Measurements from ENCODE around the gene RIPK1.

The RIPK1 gene

GRCh38 chr6:3033652-3034051 lies 34.6 kb upstream of the RIPK1 start:
- no peak for TF ChIP-seq ESRRG (CRISPR knock-in tag; IDR thresholded peaks at IDR 0.05)
- TF ChIP-seq TSHZ2 (CRISPR knock-in tag; IDR thresholded peaks at IDR 0.05), result no peak
- TF ChIP-seq ARNTL (CRISPR knock-in tag; IDR thresholded peaks at IDR 0.05; ENCODE audit: borderline replicate concordance, low read depth), result no peak
- TF ChIP-seq PPARA (CRISPR knock-in tag; IDR thresholded peaks at IDR 0.05; ENCODE audit: borderline replicate concordance), result no peak
- TF ChIP-seq CSDC2 (CRISPR knock-in tag; IDR thresholded peaks at IDR 0.05), result no peak
- TF ChIP-seq ZNF70 (CRISPR knock-in tag; IDR thresholded peaks at IDR 0.05), result no peak
- TF ChIP-seq ZFP3 (CRISPR knock-in tag; IDR thresholded peaks at IDR 0.05), result no peak
- no peak for TF ChIP-seq BACH2 (CRISPR knock-in tag; IDR thresholded peaks at IDR 0.05; ENCODE audit: borderline replicate concordance)
- no peak for TF ChIP-seq ZFP30 (CRISPR knock-in tag; IDR thresholded peaks at IDR 0.05)
- no peak for TF ChIP-seq ZNF8 (CRISPR knock-in tag; IDR thresholded peaks at IDR 0.05)
- no peak for TF ChIP-seq ZC3H10 (CRISPR knock-in tag; IDR thresholded peaks at IDR 0.05)
- ATAC-seq, result no peak

GRCh38 chr6:3035397-3035796 lies 32.9 kb upstream of the RIPK1 start:
- no peak for ATAC-seq
- TF ChIP-seq ZNF70 (CRISPR knock-in tag; IDR thresholded peaks at IDR 0.05), result no peak
- TF ChIP-seq PATZ1 (CRISPR knock-in tag; IDR thresholded peaks at IDR 0.05; ENCODE audit: borderline replicate concordance), result no peak
- TF ChIP-seq POU6F1 (CRISPR knock-in tag; IDR thresholded peaks at IDR 0.05; ENCODE audit: borderline replicate concordance, low read depth), result no peak
- TF ChIP-seq CREB5 (CRISPR knock-in tag; IDR thresholded peaks at IDR 0.05; ENCODE audit: low read depth), result no peak
- TF ChIP-seq ESRRG (CRISPR knock-in tag; IDR thresholded peaks at IDR 0.05), result no peak
- TF ChIP-seq TOX (CRISPR knock-in tag; IDR thresholded peaks at IDR 0.05; ENCODE audit: borderline replicate concordance), result no peak
- TF ChIP-seq SNAI2 (CRISPR knock-in tag; IDR thresholded peaks at IDR 0.05), result no peak
- no peak for TF ChIP-seq ZNF565 (CRISPR knock-in tag; conservative IDR thresholded peaks at IDR 0.05; ENCODE audit: low read depth)
- no peak for TF ChIP-seq GLIS3 (CRISPR knock-in tag; IDR thresholded peaks at IDR 0.05)
- no peak for TF ChIP-seq ZC3H10 (CRISPR knock-in tag; IDR thresholded peaks at IDR 0.05)
- no peak for TF ChIP-seq TCF4 (CRISPR knock-in tag; IDR thresholded peaks at IDR 0.05; ENCODE audit: borderline replicate concordance)
- TF ChIP-seq ZNF8 (CRISPR knock-in tag; IDR thresholded peaks at IDR 0.05), result no peak
- TF ChIP-seq ARNTL (CRISPR knock-in tag; IDR thresholded peaks at IDR 0.05; ENCODE audit: borderline replicate concordance, low read depth), result no peak

- no peak for TF ChIP-seq ZNF70 (CRISPR knock-in tag; IDR thresholded peaks at IDR 0.05)
- ATAC-seq, result no peak
Measured at GRCh38 chr6:3036861-3037637, 31.2 kb upstream of the RIPK1 start.

GRCh38 chr6:3037638-3038365 lies 30.5 kb upstream of the RIPK1 start:
- ATAC-seq, result no peak
- TF ChIP-seq POU6F1 (CRISPR knock-in tag; IDR thresholded peaks at IDR 0.05; ENCODE audit: borderline replicate concordance, low read depth), result no peak
- no peak for TF ChIP-seq TSHZ2 (CRISPR knock-in tag; IDR thresholded peaks at IDR 0.05)
- TF ChIP-seq RARB (CRISPR knock-in tag; IDR thresholded peaks at IDR 0.05), result no peak
- no peak for TF ChIP-seq ISL1 (CRISPR knock-in tag; IDR thresholded peaks at IDR 0.05)
- TF ChIP-seq CSDC2 (CRISPR knock-in tag; IDR thresholded peaks at IDR 0.05), result no peak
- TF ChIP-seq SNAI2 (CRISPR knock-in tag; IDR thresholded peaks at IDR 0.05), result no peak
